ENCODE results near the gene FAM133A.

The FAM133A gene

DNA sequence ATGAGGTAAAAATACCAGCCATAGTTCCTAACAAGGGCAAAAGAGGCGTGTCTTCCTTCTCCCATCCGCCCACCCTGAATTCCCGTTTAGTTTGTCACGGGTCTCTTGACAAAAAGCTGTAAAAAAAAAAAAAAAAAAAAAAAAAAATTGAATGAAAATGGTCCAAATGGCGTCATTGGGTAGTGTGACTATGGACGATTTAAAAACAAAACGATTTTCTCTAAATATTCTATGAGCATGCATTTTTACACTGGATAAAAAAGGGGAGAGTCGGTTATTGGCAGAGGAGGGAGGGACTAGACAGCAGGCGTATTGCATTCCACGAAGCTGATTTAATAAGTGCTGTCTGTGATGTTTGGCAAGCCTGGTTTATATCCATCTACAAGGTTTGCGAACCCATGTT, at the start of gene FAM133A:
FAM133A (plus strand) TSS at position 338 of the 403 bp plus-strand sequence. CDS start 35,214 bp downstream, outside the sequence.
- peak; percentile 11 for DNase-seq (ENCODE audit: low read depth)

DNA sequence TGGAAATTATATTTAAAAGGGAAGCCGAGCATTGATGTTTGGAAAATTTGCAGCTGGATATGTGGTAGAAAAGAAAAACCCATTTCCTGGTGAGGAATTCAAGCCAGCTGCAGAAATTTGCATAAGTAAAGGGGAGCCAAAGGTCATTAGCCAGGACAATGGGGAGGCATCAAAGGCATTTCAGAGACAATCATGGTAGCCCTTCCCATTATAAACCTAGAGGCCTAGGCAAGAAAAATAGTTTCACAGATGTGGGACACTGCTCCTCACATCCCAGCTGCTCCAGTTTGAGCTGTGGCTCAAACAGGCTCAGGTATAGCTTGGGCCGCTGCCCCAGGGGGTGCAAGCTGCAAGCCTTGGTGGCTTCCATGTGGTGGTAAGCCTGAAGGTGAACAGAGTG, 36.4 kb upstream of the FAM133A start:
- no peak for DNase-seq (ENCODE audit: low read depth)

DNA sequence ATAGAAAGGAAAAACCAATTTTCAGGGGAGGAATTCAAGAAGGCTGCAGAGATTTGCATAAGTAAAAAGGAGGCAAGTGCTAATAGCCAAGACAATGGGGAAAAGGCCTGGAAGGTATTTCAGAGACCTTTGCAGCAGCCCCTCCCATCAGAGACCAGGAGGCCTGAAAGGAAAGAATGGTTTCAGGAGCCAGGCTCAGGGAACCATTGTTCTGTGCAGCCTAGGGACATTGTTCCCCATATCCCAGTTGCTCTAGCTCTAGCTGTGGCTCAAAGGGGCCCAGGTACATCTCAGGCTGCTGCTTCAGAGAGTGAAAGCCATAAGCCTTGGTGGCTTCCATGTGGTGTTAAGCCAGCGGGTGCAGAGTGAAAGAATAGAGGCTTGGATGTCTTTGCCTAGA, 24.6 kb upstream of the FAM133A start:
- no peak for DNase-seq (ENCODE audit: low read depth)

DNA sequence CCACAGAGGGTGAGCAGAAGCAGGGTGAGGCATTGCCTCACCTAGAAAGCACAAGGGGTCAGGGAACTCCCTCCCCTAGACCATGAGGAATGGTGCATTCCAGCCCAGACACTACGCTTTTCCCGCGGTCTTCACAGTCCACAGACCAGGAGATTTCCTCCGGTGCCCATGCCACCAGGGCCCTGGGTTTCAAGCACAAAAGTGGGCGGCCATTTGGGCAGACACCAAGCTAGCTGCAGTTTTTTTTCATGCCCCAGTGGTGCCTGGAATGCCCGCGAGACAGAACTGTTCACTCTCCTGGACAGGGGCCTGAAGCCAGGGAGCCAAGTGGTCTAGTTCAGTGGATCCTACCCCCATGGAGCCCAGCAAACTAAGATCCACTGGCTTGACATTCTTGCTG, 13.4 kb upstream of the FAM133A start:
- no peak for DNase-seq (ENCODE audit: low read depth)

DNA sequence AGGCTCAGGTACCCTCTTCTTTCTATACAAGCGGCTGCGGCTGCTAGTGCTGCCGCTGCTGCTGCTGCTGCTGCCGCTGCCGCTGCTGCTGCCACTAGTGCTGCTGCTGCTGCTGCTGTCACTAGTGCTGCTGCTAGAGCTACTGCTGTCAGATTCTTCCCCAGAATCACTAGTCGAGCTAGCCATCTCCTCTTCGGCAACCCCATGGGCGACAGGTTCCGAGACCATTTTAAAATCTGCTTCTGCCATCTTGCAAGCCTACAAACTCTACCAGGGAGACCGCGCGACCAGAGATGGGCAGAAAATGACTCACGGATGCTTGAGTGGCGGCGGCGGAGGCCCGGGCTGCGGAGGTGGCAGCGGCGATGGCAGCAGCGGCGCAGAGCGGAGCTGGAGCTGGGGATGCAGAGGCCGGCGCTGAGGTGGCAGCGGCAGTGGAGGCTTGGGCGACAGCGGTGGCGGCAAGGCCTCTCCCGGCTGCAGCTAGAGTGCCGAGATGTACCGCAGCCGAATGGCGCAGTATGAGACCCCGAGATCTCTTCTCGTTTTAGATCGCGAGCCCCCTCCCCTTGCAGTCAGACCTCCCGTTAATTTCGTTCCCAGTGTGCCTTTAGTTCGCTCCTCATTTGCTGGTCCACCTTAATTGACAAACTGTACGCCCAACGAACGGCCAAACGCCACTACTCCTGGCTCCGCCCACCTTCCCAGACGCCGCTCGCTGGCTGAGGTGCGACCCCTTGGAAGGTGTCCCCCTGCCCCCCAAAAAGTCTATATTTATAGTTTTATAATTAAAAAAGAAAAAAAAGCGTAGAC, 744 bp upstream of the FAM133A start, which contains the start of gene NAP1L3:
NAP1L3 (minus strand) TSS at position 523 of the 813 bp plus-strand sequence; CDS start at position 249, 274 bp downstream.
- DNase-seq (ENCODE audit: low read depth), result peak; percentile 53

DNA sequence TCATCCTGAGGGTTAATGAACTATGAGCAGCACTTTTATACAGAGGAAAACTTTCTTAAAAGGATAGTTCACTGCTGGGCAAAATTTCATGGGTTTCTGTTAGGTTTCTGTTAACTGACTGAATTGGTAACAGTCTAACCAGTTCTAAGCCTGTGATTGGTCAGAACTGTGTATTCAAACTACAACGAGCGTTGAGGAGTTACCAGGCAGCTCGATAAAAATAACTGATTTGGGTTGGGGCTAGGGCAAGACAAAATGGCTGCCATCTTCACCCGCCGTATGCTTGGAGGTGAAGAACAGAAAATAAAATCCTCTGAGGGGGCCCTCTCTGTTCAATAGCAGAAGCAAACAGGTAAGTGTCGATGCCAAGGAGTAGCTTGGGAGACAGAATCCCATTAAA, 22.0 kb downstream of the FAM133A start:
- no peak for DNase-seq (ENCODE audit: low read depth)

DNA sequence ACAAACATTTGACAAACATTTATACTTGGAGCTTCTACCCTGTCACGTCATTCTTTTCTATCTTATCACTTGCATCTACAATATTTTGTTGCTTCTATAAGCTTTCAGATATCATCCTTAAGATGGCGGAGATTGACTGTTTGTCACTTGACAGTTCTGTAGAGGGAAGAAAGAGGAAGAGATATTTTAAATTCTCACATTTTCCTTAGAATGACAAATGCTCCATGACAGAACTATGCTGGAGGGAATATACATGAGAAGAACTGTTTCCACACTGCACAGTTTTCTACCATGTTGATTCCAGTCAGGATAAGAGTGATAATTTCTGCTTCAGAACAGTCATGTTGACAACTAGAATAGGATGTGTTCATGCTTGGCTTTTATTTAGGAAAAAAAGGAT, 29.7 kb downstream of the FAM133A start:
- no peak for DNase-seq (ENCODE audit: low read depth)

DNA sequence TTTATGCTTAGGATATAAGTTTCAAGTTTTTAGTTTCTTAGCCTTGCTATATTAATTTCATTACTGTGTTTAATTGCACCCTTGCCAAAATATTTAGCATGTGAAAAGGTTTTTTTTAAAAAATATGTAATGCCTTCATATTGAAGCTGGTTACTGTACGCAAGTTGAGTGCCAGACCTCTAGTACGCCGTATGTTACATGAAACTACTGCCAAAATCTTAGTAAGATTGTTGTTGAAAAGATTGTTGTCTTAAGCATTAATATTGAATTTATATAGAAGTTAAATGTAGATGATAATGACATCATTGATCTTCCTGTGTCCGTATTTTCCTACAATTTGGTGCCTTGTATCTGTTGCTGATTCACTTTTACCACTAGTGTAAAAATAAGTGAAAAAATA, 37.1 kb downstream of the FAM133A start:
- no peak for DNase-seq (ENCODE audit: low read depth)

DNA sequence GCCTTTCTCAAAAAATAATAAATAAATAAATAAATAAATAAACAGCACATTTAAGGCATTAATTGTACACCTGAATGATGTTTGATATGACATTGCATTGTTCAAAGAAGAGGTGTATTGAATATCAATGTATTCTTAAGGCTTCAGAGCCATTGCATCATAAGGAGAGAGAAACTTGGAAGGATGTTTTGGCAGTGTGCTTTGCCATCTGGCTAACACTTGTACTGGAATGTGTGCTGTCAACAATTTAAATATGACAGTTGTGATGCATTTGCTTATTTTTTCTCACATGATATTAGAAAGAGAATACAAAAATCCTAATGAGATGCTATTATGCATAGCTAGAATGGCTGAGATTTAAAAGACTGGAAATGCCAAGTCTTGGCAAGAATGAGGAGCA, 67.8 kb downstream of the FAM133A start:
- no peak for DNase-seq (ENCODE audit: low read depth)

DNA sequence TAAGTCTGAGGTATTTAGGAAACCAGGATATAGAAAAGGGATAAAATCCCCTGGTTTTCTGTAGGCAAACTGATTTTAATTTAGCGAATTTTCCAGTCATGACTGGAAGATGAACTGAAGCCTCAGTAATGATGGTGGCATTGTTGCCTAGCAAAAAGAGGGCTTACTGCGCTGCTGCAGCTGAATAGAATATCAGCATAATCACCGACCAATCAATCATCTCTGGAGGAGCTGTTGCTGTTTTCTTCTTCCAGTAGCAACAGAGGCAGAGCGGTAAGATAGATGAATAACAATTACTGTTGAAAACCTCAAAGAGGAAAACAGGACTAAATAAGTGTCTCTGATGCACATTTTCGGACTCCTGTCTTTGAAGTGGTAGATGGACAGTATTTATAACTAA, 86.2 kb downstream of the FAM133A start:
- no peak for DNase-seq (ENCODE audit: low read depth)
